Vagina (tissue), 2 donors: ENCODE measurements around the gene GBA3. TPM values are rescaled to one million over a fixed set of nuclear protein-coding genes. Genes with fewer than 3 reads are reported as not detected.

Experiments
- DNase-seq, 2 donors: peaks; one replicate each; pipeline ENCODE4 v3.0.0-alpha.2; 2017; ENCODE audit errors: extremely low spot score in 2 of 2
- H3K27ac ChIP-seq: fragments of 200-600 bp; sonication (generic); one replicate; pipeline ENCODE4 v1.5.1; 2019
- H3K27me3 ChIP-seq: fragments of 200-600 bp; sonication (generic); one replicate; pipeline ENCODE4 v1.5.1; 2019
- H3K36me3 ChIP-seq, 2 donors: fragments of 200-600 bp; sonication (generic); one replicate each; pipeline ENCODE4 v1.5.1; 2017 to 2019
- H3K4me1 ChIP-seq: fragments of 200-600 bp; sonication (generic); one replicate; pipeline ENCODE4 v1.5.1; 2019
- H3K4me3 ChIP-seq, 2 donors: fragments of 200-600 bp; sonication (generic); 1 replicate in 1 of 2; 2 replicates in 1 of 2; pipeline ENCODE4 v1.5.1; 2016 to 2019
- H3K9me3 ChIP-seq: fragments of 200-600 bp; sonication (generic); one replicate; pipeline ENCODE4 v1.5.1; 2019
- POLR2A ChIP-seq, 2 donors: fragments of 450-650 bp; IDR thresholded peaks; one replicate each; pipeline ENCODE4 v1.6.1; 2017; ENCODE audit warnings: antibody characterized with exemption in 2 of 2, mild to moderate bottlenecking in 2 of 2, moderate library complexity in 2 of 2
- POLR2AphosphoS5 ChIP-seq, 2 donors: sonication (generic); formaldehyde crosslinking; IDR thresholded peaks; one replicate each; pipeline ENCODE4 v1.9.0; 2017; ENCODE audit warnings: antibody characterized with exemption in 2 of 2, mild to moderate bottlenecking in 2 of 2, low read depth in 1 of 2; ENCODE audit not compliant: insufficient read depth in 1 of 2
- intact Hi-C: fragments of 100-400 bp; cut with DNase I; formaldehyde crosslinking; loops from one replicate; pipeline ENCODE4 v1.15.1; 2023
- total RNA-seq: library from RNA; depleted of rRNA; stranded (reverse); fragments of >200 nt; gene quantifications from one replicate; pipeline ENCODE4 v1.2.3, GENCODE V29; 2016
- TF ChIP-seq, protein P1 (sequence below), 3 experiments: fragments of 450-650 bp in 2 of 3; fragments of 200-600 bp in 1 of 3; sonication (generic) in 1 of 3; IDR thresholded peaks; one replicate each; pipeline ENCODE4 v1.5.1; 2017 to 2019; ENCODE audit warnings: antibody characterized with exemption in 3 of 3, mild to moderate bottlenecking in 2 of 3, moderate library complexity in 2 of 3

The GBA3 gene
- total RNA-seq, 1 donor from 2014 or later: not detected

DNA sequence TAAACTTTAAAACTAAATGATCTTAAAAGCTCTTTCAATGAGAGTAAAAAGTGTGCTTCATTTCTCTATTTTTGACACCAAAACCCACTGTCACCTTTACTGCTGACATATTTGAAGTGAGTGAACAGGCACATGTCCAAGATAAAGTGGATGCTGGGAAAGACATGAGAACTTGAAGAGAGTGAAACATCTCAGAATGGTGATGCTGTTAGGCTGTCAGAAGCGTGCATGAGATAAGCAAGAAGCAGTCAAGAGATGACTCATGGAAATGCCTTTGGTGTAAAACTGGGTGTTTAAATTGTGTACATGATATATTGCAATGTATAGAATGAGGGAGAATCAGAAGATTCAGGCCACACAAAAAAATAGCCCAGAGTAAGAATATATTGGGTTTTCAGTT lies 21.8 kb upstream of the GBA3 start:
- intact Hi-C loops: no loop called here
- TF ChIP-seq POLR2A (IDR thresholded peaks at IDR 0.05) (no peak), POLR2AphosphoS5 (IDR thresholded peaks at IDR 0.05; ENCODE audit: insufficient read depth in 1 of 2, low read depth in 1 of 2) (no peak)
- TF ChIP-seq, protein P1, sequence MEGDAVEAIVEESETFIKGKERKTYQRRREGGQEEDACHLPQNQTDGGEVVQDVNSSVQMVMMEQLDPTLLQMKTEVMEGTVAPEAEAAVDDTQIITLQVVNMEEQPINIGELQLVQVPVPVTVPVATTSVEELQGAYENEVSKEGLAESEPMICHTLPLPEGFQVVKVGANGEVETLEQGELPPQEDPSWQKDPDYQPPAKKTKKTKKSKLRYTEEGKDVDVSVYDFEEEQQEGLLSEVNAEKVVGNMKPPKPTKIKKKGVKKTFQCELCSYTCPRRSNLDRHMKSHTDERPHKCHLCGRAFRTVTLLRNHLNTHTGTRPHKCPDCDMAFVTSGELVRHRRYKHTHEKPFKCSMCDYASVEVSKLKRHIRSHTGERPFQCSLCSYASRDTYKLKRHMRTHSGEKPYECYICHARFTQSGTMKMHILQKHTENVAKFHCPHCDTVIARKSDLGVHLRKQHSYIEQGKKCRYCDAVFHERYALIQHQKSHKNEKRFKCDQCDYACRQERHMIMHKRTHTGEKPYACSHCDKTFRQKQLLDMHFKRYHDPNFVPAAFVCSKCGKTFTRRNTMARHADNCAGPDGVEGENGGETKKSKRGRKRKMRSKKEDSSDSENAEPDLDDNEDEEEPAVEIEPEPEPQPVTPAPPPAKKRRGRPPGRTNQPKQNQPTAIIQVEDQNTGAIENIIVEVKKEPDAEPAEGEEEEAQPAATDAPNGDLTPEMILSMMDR (IDR thresholded peaks at IDR 0.05): no peak
- H3K4me1 ChIP-seq: no peaks in the 10 kb centered on the region

DNA sequence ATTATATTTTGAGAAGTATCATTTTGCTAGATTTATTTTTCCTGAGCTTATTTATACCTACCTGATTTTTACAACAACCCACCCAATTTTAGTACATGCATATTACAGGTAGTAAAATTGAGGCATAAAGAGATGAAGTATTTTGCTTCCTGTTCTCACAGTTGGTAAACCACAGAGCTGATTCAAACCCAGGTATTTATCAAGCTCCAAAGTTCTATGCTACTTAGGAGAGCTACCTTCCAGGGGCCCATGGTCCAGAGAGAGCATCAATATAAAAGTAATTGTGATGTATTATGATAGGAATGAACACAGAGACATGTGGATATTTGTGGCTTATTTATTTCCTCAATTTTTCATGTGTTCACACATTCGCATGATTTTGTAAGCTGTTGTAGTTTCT lies 20.2 kb upstream of the GBA3 start:
- Histone ChIP-seq H3K36me3 (no peaks in the 10 kb centered on the region), H3K4me1 (no peaks in the 10 kb centered on the region), H3K27ac (no peak overlapping the region), H3K27me3 (no peaks in the 10 kb centered on the region), H3K9me3 (no peaks in the 10 kb centered on the region), H3K4me3 (no peak overlapping the region)
- intact Hi-C loops: no loop called here
- DNase-seq: no peak
- TF ChIP-seq, protein P1 (IDR thresholded peaks at IDR 0.05): no peak
- TF ChIP-seq POLR2AphosphoS5 (IDR thresholded peaks at IDR 0.05; ENCODE audit: insufficient read depth in 1 of 2, low read depth in 1 of 2) (no peak), POLR2A (IDR thresholded peaks at IDR 0.05) (no peak)

More for the DNA sequence above, 21.8 kb upstream of the GBA3 start:
- Histone ChIP-seq H3K9me3 (no peaks in the 10 kb centered on the region), H3K27me3 (no peaks in the 10 kb centered on the region), H3K4me3 (no peak overlapping the region), H3K27ac (no peak overlapping the region), H3K36me3 (no peaks in the 10 kb centered on the region)
- no peak for DNase-seq

DNA sequence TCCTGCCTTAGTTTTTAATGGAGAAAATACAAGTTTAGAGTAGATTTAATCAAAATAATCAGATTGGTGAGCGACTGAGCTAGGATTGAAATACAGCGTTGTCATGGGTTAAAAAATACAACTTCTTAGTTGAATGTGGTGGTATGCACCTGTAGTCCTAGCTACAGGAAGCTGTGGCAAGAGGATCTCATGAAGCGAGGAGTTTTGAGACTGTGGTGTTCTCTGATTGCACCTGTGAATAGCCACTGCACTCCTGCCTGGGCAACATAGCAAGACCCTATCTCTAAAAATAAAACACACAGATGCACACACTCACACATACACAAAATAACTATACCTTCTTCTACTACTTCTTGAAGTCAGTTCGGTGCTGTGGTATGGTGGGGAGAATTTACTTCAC lies 19.8 kb upstream of the GBA3 start:
- no peaks in the 10 kb centered on the region for H3K36me3 ChIP-seq
- no peak overlapping the region for H3K27ac ChIP-seq
- intact Hi-C loops: no loop called here
- no peaks in the 10 kb centered on the region for H3K27me3 ChIP-seq
- H3K4me3 ChIP-seq: no peak overlapping the region
- DNase-seq: no peak
- H3K4me1 ChIP-seq: no peaks in the 10 kb centered on the region
- no peak for TF ChIP-seq POLR2A (IDR thresholded peaks at IDR 0.05)
- no peak for TF ChIP-seq POLR2AphosphoS5 (IDR thresholded peaks at IDR 0.05; ENCODE audit: insufficient read depth in 1 of 2, low read depth in 1 of 2)
- TF ChIP-seq, protein P1 (IDR thresholded peaks at IDR 0.05): no peak
- no peaks in the 10 kb centered on the region for H3K9me3 ChIP-seq

DNA sequence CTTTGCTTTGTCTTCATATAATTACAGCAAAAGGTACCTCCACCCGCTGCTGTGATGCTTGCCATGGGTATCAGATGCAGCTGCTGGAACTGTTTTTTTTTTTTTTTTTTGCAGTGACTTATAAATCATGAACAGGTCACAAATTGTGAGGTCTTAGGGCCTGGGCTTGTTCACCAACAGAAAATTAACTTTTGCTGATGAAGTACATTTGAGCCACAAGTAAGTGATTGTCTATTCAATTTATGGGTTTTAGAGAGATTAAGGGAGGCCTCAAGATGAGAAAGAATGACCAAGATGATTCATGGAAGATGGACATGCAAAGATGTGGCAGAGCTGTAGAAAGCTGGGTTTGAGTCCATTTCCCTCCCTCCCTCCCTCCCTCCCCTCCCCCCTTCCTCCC lies 18.0 kb upstream of the GBA3 start:
- no peak for DNase-seq
- H3K27me3 ChIP-seq: no peaks in the 10 kb centered on the region
- H3K36me3 ChIP-seq: no peaks in the 10 kb centered on the region
- intact Hi-C loops: no loop called here
- H3K4me1 ChIP-seq: peaks cover under 1% of the 10 kb centered on the region
- no peak overlapping the region for H3K27ac ChIP-seq
- no peaks in the 10 kb centered on the region for H3K9me3 ChIP-seq
- TF ChIP-seq POLR2AphosphoS5 (IDR thresholded peaks at IDR 0.05; ENCODE audit: insufficient read depth in 1 of 2, low read depth in 1 of 2): no peak
- TF ChIP-seq, protein P1 (IDR thresholded peaks at IDR 0.05): no peak
- no peak for TF ChIP-seq POLR2A (IDR thresholded peaks at IDR 0.05)
- no peak overlapping the region for H3K4me3 ChIP-seq

DNA sequence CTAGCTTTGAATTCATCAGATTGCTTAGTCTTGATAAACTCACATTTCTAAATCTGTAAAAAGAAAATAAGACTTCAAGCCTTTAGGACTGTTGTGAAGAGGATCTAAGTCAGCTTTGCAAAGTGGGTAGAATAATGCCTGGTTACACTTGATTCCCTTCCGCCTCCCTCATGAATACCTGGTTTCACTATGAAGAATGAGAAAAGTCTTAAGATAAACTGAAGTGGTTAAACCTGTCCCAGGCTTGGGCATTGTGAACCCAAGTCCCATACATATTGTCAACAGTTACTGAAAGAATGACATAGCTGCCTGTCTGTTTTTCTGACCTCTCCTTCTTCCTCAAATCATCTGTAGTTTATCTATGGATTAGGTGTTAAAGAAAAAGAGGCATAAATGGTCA lies 16.7 kb upstream of the GBA3 start:
- H3K9me3 ChIP-seq: no peaks in the 10 kb centered on the region
- DNase-seq: no peak
- TF ChIP-seq, protein P1 (IDR thresholded peaks at IDR 0.05): no peak
- TF ChIP-seq POLR2A (IDR thresholded peaks at IDR 0.05) (no peak), POLR2AphosphoS5 (IDR thresholded peaks at IDR 0.05; ENCODE audit: insufficient read depth in 1 of 2, low read depth in 1 of 2) (no peak)
- no peaks in the 10 kb centered on the region for H3K36me3 ChIP-seq
- intact Hi-C loops: no loop called here
- H3K4me1 ChIP-seq: peaks cover 7% of the 10 kb centered on the region
- no peak overlapping the region for H3K4me3 ChIP-seq
- H3K27me3 ChIP-seq: no peaks in the 10 kb centered on the region
- H3K27ac ChIP-seq: no peak overlapping the region
